GM12875 (cell line): ENCODE data around the gene ILF2.
"Not testable (repeated sequence)": the region's sequence is repeated elsewhere in the genome, so short reads cannot be mapped to it uniquely, and the experiment has no call there.

Source experiments
- H3K4me3 ChIP-seq: one replicate; pipeline ENCODE4 v1.5.1; 2011; ENCODE audit warnings: low read depth, low read length, control low read depth
- TF ChIP-seq, protein P1 (sequence below): IDR thresholded peaks from 2 replicates; pipeline ENCODE4 v1.5.1; 2011; ENCODE audit warnings: low read depth, mild to moderate bottlenecking, control low read depth, inconsistent platforms, low read length, moderate library complexity, borderline replicate concordance; ENCODE audit not compliant: insufficient read depth

ILF2 gene

DNA sequence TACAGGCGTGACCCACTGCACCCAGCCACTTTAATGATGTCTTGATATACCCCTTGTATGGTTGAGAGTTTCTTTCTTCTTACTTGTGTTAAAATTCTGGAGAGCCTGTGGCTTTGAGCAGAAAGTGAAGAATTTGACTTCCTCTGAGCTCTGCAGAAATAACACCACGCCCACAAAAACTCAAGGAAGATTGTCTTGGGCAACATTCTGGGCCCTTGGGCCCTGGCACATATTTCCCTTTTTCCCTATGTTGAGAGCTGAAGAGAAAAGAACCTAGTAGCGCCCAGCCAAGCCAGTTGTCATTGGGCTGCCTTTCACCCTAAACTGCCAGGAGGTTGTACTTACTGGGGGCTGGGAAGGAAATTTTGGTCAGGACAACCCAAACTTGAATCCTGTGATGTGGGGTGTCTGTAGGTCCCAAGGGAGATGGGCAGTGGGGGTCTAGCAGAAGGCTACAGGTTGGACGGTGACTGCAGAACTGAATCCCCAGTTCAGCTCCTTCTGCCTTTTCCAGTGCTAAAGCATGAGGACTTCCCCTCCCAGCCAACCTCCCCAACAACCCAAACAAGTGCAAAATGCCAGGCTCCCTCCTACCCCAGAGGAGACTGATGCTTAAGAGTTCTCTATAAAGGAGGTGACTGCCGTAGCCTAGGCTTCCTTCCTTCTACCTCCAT is 24.0 kb downstream of the ILF2 start:
- TF ChIP-seq, protein P1, sequence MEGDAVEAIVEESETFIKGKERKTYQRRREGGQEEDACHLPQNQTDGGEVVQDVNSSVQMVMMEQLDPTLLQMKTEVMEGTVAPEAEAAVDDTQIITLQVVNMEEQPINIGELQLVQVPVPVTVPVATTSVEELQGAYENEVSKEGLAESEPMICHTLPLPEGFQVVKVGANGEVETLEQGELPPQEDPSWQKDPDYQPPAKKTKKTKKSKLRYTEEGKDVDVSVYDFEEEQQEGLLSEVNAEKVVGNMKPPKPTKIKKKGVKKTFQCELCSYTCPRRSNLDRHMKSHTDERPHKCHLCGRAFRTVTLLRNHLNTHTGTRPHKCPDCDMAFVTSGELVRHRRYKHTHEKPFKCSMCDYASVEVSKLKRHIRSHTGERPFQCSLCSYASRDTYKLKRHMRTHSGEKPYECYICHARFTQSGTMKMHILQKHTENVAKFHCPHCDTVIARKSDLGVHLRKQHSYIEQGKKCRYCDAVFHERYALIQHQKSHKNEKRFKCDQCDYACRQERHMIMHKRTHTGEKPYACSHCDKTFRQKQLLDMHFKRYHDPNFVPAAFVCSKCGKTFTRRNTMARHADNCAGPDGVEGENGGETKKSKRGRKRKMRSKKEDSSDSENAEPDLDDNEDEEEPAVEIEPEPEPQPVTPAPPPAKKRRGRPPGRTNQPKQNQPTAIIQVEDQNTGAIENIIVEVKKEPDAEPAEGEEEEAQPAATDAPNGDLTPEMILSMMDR: no peak
- no peak overlapping the region for H3K4me3 ChIP-seq

DNA sequence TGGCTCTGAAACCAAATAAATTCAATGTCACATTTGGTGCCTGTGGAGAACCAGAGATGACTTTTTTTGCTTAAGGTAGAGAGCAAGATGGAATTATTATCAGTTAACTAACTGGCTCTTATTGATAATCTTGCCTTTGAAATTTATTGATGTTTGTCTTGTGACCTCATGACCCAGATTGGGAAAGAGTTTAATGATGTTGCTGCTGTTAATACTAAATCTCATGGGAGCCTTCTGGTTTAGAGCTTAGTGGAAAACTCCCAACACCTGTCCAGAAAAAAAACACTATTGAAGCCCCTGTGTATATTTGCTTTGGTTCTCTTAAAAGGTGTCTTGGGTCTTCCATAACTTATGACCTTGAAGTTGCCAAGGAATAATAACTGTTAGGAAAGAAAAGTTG is 27.0 kb downstream of the ILF2 start:
- TF ChIP-seq, protein P1: no peak

GRCh38 chr1:153643100-153643499 is 27.7 kb downstream of the ILF2 start:
- H3K4me3 ChIP-seq: no peak overlapping the region
- TF ChIP-seq, protein P1: no peak

More for the DNA sequence above, 27.0 kb downstream of the ILF2 start:
- H3K4me3 ChIP-seq: no peak overlapping the region

GRCh38 chr1:153642161-153642560 is 28.6 kb downstream of the ILF2 start:
- no peak overlapping the region for H3K4me3 ChIP-seq
- TF ChIP-seq, protein P1: no peak

DNA sequence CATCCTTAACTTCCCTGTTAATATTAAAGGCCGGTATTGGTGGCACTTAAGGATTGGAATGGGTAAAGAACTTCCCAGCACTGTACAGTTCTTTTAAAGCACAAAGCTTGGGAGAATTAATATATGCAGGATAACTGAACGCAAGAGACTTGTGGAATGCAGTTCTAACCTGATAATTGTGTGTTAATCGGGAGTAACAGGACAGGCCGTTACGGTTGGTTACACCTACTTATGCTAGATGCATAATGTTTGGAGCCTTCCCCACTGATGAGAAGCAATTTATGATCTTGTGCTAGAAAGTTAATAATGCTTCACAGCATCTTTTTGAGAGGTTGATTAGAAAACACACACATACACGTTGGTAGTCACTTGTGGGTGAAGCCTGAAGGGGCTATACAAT is 29.9 kb downstream of the ILF2 start:
- H3K4me3 ChIP-seq: no peak overlapping the region
- TF ChIP-seq, protein P1: no peak

- not testable (repeated sequence) for H3K4me3 ChIP-seq
Measured at GRCh38 chr1:153640213-153640612, 30.6 kb downstream of the ILF2 start.

GRCh38 chr1:153639280-153639679 is 31.5 kb downstream of the ILF2 start:
- no peak overlapping the region for H3K4me3 ChIP-seq
- TF ChIP-seq, protein P1: no peak
